Measurements from ENCODE around the gene MRPS25.

Gene MRPS25

GRCh38 chr3:15064835-15065549, at the start of gene MRPS25 (continued):
- no peak for TF ChIP-seq ZNF112 (tag by site-specific recombination; IDR thresholded peaks at IDR 0.05)
- no peak for TF ChIP-seq ZNF514 (tag by site-specific recombination; IDR thresholded peaks at IDR 0.05)
- TF ChIP-seq GLIS1 (tag by site-specific recombination; IDR thresholded peaks at IDR 0.05): peak; percentile 78
- no peak for TF ChIP-seq SCRT2 (tag by site-specific recombination; IDR thresholded peaks at IDR 0.05)
- no peak for TF ChIP-seq ZFP3 (tag by site-specific recombination; IDR thresholded peaks at IDR 0.05; ENCODE audit: low read depth)
- no peak for TF ChIP-seq ZNF488 (tag by site-specific recombination; IDR thresholded peaks at IDR 0.05)
- peak; percentile 51; the same call in 1 of the 2 replicates for TF ChIP-seq ZBTB20 (tag by site-specific recombination; IDR thresholded peaks at IDR 0.05)
- TF ChIP-seq RBAK (tag by site-specific recombination; IDR thresholded peaks at IDR 0.05): no peak
- TF ChIP-seq ZNF335 (tag by site-specific recombination; conservative IDR thresholded peaks at IDR 0.05): peak; percentile 80
- no peak for TF ChIP-seq ZNF571 (tag by site-specific recombination; IDR thresholded peaks at IDR 0.05)
- no peak for TF ChIP-seq ZNF449 (tag by site-specific recombination; IDR thresholded peaks at IDR 0.05)
- TF ChIP-seq KLF16 (tag by site-specific recombination; IDR thresholded peaks at IDR 0.05): no peak
- TF ChIP-seq HOXD13 (CRISPR knock-in tag; IDR thresholded peaks at IDR 0.05; ENCODE audit: borderline replicate concordance): no peak
- TF ChIP-seq HOXC10 (CRISPR knock-in tag; IDR thresholded peaks at IDR 0.05): no peak
- TF ChIP-seq ZNF394 (tag by site-specific recombination; IDR thresholded peaks at IDR 0.05; ENCODE audit: borderline replicate concordance): peak; percentile 80; the same call in 1 of the 2 replicates
- TF ChIP-seq ZNF701 (tag by site-specific recombination; IDR thresholded peaks at IDR 0.05): no peak
- no peak for TF ChIP-seq ZNF704 (tag by site-specific recombination; IDR thresholded peaks at IDR 0.05)
- 0 out of 2 replicates have a peak, but pooled peaks have one; percentile 61 for TF ChIP-seq ZNF785 (tag by site-specific recombination; IDR thresholded peaks at IDR 0.05)
- peak; percentile 86 for TF ChIP-seq ZBTB26 (tag by site-specific recombination; optimal IDR thresholded peaks at IDR 0.05)
- no peak for TF ChIP-seq ZNF26 (tag by site-specific recombination; IDR thresholded peaks at IDR 0.05)
- no peak for TF ChIP-seq OSR2 (tag by site-specific recombination; IDR thresholded peaks at IDR 0.05)
- TF ChIP-seq ZBTB7A (tag by site-specific recombination; IDR thresholded peaks at IDR 0.05; ENCODE audit: low read depth): no peak
- TF ChIP-seq ZNF140 (tag by site-specific recombination; IDR thresholded peaks at IDR 0.05): no peak
- no peak for TF ChIP-seq REPIN1 (tag by site-specific recombination; IDR thresholded peaks at IDR 0.05; ENCODE audit: low read depth)
- peak; percentile 71 for TF ChIP-seq ZXDB (tag by site-specific recombination; IDR thresholded peaks at IDR 0.05)
- TF ChIP-seq ZNF677 (tag by site-specific recombination; IDR thresholded peaks at IDR 0.05): no peak
- no peak for TF ChIP-seq ZNF558 (tag by site-specific recombination; IDR thresholded peaks at IDR 0.05)
- TF ChIP-seq SP7 (tag by site-specific recombination; IDR thresholded peaks at IDR 0.05): peak; percentile 76; the same call in 1 of the 2 replicates
- TF ChIP-seq ZNF544 (tag by site-specific recombination; IDR thresholded peaks at IDR 0.05): no peak
- no peak for TF ChIP-seq ZNF621 (tag by site-specific recombination; IDR thresholded peaks at IDR 0.05)
- TF ChIP-seq FEZF1 (tag by site-specific recombination; IDR thresholded peaks at IDR 0.05): no peak
- TF ChIP-seq GLIS2 (tag by site-specific recombination; IDR thresholded peaks at IDR 0.05): peak; percentile 72
- TF ChIP-seq ZNF18 (tag by site-specific recombination; IDR thresholded peaks at IDR 0.05): no peak
- TF ChIP-seq ZNF510 (tag by site-specific recombination; IDR thresholded peaks at IDR 0.05; ENCODE audit: insufficient replicate concordance): no peak
- TF ChIP-seq ZNF843 (tag by site-specific recombination; IDR thresholded peaks at IDR 0.05): no peak

All from HEK293 (cell line).